ENCODE results near the gene UROC1.

- no peak for TF ChIP-seq SUZ12 (IDR thresholded peaks at IDR 0.05; ENCODE audit: extremely low read depth, insufficient read depth, insufficient read length)
- no peak for TF ChIP-seq YY1 (IDR thresholded peaks at IDR 0.05; ENCODE audit: insufficient read depth, insufficient read length)
- no peak for TF ChIP-seq ZNF274 (IDR thresholded peaks at IDR 0.05; ENCODE audit: low read depth, low read length)
These were observed 20.2 kb upstream of the UROC1 start for GRCh38 chr3:126537730-126538281.

Measured in NT2/D1 (cell line).